ENCODE data around the gene LARGE1.

Gene LARGE1

DNA sequence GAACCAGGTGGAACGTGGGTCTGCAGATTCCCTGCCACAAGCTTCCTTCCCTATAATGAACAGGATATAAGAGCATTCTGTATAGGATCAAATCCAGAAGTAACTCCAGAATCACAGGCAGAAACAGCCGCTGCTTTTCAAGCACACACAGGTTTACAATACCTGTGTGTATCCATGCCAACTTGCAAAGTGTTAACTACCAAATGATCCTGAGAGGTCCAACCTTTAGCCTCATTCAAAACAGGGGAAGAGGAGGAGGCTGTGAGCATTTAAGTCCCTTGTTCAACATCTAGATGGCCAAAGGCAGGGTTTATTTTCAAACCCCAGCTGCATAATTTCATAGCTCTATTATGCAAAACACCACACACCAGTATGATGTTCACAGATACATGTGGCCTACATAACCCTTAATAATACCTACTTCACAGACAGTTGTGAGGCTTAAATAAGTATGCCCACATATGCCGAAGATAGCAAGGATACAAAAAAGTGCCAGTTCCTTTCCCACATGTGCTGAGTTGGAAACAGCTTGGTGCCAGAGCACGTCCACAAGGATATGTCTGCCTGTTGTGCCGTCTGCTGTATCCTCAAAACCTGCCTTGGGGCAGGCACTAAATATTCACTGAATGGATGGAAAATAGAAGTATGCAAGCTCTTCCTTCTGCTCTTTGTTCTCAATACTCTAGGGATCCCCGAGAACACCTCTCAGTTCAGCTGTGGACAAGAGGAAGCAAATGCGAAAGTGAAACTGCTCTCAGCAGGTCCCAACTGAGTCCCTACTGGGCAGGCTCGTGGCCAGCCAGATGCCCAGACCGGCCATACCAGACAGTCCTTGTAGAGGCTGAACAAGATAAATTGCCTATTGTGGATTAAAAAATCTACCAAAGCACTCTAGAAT, 66.8 kb downstream of the LARGE1 start:
- no peak for DNase-seq

DNA sequence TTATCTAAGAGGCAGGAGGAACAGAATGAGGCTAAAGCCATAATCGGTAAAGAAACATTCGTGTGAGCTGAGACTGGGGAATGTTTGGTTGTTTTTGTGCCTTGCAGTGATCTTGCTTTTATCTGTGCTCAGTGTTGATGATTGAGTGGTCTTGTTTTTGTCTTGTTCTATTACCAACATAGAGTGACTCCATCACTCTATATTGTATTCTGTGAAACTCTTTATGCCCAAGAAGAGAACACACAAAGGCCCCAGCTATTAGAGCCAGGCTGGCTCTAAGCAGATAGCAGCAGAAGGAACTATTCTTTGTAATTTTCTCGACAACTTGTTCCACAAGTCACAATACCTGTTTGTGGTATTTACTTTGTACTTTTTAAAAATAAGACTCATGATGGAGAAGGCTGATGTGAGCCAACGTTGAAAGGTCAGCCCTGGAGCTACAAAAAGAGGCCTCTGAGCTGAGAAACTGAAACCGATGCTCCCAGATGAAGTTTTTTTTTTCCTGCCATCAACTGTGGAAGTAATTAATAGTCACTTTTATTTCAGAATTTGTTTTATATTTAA, 68.4 kb downstream of the LARGE1 start:
- DNase-seq = no peak

DNA sequence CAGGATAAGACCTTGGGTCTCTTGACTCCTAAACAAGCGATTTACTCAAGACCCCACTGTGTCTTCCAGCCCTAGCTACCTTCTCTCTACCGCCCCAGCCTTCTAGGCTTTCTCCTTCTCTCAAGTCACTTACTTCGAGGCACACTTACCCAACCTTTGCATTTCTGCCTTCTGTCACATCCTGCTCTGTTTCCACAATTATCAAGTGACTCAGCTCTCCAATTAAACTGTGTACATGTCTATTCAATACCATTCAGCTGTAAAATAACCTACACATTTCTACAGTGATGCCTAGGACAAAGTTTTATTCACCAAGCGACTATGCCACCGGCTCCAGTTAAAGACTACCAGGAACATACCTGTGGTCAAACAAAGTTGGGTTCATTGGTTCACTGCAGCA, 69.0 kb downstream of the LARGE1 start:
- DNase-seq = no peak

DNA sequence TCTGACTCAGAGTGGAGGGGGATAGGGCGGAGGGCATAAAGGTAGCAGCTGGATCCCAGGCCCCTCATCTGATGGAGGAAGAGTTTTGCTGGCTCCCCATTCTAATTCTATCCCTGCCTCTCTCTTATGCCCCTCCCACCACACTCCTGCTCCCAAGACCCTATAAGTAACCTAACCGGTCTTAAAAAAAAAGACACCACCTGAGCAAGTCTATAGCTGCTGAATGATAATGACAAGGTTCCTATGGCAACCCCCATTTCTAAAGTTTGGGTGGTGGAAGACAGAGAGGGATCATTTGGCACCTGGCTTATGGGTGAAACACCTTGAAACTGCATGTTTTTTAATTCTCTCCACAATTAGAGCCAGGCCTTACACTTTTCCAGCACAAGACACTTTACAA, 69.6 kb downstream of the LARGE1 start:
- DNase-seq = no peak

DNA sequence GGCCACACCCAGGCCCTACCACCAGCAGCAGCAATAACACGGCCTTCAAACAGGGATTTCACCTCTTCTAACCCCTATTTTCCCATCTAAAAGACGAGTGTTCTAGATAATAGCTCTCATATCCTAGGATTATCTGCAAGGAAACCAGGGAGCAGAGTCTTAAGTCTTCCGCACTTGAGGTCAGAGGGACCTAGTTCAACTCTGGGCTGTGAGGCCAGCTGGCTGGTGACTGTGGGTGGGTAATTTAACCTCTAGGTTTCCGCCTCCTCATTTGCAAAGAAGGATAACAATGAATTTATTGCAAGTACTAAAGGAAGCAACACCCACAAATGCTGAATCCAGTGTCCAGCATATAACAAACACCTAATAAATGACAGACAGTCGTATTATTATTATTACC, 70.1 kb downstream of the LARGE1 start:
- no peak for DNase-seq

DNA sequence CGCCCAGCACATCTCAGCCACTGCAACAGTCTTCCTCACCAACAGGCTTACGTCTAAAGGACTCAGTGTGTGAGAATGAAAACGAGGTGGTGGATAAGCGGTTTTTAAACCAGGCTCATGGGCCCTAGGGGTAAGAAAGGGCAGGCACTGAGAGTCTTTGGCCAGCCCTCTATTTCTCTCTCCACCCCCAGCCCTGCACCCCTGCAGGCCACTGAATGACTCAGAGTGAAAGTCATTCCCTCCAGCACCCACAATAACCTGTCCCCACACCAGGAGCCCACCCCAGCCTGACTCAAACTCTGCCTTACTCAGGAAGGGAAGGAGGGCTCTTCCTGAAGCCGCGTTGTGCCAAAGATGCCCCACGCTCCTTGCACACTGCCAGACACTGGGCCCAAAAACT, 72.0 kb downstream of the LARGE1 start:
- DNase-seq = no peak

DNA sequence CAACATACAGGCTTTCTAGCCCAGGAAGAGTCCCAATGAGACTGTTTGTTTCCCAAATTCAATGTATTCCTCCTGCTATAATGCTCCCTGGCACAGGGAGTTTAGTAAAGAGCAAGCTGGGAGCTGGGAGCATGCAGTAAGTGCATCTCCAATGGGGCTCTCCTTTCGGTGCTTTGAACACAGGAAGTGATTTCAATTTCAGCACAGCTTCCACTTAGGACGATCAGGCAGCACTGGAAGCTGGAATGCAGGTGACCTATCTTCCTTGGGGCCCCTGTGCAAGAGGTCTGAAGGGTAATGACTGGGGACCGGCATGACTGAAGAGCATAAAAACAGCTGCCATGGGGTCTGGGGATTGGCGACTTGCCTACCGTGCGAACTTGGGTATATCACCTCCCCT, 76.0 kb downstream of the LARGE1 start:
- no peak for DNase-seq

DNA sequence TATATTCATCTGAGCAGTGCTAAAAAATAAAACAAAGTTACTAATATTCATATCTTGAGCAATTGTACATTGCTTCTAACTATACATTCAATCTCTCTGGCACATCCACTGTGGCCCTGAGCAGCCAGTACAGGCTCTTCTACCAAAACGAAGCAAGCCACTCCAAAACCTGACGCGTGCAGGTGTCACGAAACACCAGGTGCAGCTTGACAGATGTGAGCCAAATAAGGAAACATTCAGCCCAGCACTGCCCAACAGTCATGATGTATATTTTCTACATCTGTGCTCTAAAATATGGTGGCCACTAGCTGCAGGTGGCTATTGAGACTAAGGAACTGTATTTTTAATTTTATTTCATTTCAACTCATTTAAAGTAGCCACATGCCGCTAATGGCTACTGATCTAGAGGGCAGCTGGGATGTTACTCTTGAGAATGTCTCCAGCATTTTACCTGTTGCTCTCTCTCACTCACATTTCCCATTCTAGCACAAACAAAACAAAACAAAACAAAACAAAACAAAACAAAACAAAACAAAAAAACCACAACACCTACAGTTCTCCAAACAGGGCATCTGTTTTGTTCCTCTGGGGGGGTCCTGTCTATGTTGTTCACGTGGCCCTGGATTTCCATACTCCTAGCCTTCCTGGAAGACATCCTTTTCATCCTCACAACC, 77.7 kb downstream of the LARGE1 start:
- DNase-seq = no peak

DNA sequence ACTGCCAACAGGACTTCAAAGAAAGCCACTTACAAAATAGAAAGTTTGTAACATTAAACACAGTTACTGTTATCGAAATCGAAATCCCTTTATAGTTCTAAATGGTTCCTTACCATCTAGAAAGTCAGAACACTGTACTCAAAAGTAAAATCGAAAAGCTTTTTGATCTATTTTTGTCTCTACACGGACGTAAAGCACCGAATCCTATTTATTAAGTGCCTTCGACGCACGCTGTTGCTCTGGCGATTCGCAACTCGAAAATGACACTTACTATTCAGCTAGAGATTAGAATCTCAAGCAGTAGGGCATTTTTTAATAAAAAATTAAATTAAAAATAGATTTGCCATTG, 78.3 kb downstream of the LARGE1 start:
- DNase-seq = no peak

DNA sequence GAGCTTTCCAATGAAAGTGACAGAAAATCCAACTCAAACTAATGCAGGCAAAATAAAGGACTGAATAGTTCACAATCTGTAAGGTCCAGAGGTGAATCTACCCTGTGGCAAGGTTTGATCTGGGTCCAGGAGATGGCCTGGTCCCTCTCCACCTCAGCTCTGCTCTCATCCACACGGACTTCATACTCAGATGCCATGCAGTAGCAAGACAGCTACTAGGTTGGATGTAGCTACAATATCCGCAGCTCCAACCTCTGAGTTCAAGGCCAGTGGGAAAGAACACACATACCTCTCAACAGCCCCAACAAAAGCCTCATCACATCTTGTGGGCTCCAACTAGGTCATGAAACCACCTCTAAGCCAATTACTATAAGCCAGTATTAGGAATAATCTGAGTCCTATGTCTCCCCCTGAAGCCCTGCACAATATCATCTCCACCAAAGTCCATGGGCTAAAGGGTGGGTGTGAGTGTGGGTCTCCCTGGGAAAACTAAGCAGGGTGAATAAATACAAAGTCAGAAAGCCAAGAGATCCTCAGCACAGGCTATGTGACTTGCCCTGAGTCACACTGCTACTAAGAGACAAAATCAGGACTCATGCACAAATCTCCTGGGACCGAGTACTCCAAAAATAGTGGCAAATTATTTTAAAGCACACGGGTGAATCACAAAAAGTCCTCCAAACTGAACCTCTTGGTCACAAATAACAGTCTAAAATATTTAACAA, 78.8 kb downstream of the LARGE1 start:
- DNase-seq = no peak

DNA sequence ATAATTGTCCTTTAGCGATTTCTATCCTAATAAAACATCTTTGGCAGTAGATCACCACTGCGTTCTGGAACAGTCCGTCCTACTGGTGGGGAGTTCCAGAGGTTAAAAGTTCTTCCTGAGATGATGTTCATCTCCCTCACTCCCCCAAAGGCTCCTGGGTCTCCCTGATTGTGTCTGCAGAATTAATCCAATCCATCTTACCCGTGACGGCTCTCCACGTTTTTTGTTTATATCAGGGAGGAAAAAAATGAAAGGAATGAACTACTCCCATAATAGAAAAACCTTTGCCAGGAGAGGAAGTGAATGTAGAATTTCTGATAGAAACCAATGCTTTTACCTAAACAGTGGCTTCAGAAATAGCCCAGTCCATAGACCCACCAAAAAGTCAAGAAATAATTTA, 81.6 kb downstream of the LARGE1 start:
- no peak for DNase-seq

DNA sequence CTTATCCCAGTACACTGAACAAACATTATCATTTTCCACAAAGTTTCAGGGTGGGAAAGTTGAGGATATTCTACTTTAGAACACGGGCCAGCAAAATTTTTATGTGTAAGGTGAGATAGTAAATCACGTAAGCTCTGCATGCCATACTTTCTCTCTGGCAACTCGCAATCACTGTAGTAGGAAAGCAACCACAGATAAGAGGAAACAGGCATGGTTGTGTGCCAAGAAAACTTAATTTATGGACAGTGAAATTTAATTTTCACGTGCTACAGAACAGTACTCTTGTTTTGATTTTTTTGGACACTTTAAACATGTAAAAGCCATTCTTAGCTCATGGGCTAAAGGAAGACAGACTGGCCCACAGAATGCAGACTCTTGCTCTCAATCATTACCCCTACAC, 82.5 kb downstream of the LARGE1 start:
- DNase-seq = no peak

DNA sequence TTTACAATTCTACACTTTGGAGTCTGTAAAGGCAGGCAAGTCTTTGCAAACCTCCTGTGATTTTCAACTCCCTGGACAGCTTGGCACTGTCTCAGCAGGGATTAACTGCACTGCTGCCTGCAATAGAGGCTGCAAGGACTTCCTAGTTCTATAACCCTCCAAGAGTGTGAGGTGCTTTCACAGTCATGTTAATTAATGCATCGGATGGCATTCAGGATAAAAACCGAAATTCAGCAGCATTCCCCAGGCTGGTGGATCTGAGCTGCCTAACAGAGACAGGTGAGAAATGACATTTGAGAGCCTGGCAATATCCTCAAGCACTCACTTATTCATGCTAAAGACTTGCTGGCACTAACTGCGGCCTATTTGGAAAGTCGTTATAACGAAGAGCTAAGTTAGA, 85.0 kb downstream of the LARGE1 start:
- no peak for DNase-seq

DNA sequence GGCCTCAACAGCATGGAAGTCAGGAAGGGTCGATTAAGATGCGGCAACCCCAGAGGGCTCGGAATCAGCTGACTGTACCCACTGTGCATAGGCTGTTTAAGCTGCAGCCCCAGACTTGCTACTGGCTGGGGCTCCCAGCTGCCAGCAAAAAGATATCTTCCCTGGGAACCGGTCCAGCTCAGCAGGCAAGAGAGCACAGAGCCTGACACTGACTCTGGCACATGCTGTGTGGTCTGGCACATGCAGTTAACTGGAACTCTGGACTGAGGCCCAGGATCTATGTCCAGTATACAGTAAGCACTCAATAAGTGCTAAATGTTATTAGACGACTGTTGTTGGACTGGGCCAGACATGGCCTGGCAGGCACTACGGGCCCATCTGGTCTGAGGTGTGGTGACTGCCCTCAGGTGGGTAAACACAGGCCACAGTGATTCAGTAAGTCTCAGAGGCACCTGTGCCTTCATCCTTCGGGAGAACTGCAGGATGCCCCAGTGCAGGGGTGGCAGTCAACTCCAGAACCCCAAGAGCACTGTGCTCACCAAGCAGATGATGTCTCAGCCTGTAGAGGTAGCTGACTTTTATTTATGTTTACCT, 87.6 kb downstream of the LARGE1 start:
- DNase-seq = no peak

DNA sequence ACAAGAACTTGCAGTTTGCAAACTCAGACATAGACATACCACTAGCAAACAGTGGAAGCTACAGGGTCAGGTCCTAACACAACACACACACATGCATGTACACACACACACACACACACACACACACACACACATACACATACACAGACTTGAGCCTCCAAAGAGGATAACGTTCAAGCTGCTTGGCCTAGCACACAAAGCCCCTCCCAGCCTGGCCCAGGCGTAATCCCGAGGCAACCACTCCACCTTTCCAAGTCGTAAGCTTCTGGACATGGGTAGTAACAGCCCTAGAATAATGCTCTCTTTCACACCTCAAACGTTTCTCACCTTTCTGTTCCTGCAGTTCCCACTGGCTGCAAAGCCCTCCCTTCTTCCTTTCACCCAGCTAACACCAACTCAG, 88.6 kb downstream of the LARGE1 start:
- no peak for DNase-seq

DNA sequence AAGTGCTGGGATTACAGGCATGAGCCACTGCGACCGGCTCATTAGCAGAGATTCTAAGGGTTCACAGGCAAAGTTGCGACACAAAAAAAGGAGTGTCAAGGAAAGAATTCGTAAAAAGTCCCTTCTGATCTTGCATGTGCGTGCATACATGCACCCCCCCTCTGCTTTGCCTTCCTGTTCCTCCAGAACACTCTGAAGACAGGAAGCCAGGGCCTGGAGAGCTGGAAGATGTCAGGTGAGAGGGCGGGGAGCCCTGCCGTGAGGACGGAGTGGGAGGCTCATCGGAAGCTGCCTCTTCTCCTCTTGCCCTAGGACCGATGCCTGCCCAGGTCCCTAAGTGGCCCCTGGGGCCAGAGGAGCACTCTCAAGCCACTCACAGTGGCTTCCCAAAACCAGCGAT, 89.1 kb downstream of the LARGE1 start:
- no peak for DNase-seq

DNA sequence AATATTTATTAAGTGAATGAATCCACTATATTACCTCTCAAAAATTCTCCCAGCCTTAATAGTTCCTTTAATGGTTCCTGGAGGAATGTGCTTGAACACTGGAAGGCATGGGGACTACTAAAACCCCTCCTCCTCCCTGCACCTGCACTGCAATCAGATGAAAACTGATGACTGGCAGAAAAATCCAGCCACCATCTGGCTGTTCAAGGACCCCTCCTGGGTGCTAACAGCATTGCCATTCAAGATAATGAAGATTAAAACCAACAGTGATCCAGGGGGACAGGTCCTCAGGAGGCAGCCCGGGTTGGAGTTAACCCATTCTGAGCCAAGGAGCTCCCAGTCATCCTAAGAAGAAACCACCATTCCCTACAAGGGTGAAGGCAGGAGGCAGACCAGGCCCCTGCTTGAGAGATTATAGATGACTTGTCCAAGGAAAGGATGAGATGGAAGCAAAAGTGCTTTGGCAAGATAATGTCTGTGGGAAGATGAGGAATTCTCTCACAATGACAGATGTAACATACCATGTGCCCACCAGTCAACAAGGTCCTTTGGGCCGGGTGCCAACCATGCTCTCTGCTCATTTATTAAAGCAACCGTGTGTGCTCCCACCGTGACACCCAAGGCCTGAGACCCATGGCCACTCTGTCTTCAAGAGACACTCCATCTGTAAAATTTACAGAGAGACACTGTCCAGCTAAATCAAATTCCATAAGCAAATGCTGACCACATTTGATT, 90.6 kb downstream of the LARGE1 start:
- DNase-seq = no peak

DNA sequence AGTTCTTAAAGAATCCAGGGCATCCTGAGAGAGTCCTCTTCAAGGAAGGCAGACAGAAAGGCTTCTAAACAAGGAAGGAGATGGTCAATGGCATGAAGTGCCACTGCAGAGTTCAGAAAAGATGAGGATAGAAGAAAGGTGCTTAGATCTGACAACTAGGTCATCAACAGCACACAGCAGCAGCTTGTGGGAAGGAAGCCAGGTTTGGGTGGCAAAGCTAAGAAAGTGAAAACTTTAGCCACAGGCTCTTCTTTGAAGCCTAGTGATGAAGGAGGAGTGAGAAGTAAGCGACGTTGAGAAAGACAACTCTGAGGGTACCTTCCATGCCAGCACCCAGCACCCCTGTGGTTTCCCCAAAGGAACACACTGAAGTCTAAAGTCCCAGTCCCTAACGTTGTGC, 92.0 kb downstream of the LARGE1 start:
- DNase-seq = no peak

DNA sequence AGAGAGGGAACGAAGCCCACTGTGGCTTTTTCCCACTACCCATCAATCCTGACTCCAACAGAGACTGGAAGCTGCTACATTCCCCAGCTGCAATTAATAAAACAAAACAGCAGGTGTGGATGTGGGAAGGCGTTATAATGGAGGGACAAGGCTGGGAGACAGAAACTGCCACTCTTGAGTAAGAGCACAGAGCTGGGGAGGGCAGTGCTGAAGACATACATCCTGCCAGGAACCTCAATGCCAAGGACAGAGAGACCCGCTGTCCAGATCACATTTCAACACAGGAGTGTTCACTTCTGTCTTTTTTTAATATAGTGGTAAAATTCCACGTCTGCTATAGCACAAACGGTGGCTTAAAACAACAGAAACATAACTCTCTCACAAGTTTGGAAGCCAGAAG, 94.5 kb downstream of the LARGE1 start:
- DNase-seq = no peak

DNA sequence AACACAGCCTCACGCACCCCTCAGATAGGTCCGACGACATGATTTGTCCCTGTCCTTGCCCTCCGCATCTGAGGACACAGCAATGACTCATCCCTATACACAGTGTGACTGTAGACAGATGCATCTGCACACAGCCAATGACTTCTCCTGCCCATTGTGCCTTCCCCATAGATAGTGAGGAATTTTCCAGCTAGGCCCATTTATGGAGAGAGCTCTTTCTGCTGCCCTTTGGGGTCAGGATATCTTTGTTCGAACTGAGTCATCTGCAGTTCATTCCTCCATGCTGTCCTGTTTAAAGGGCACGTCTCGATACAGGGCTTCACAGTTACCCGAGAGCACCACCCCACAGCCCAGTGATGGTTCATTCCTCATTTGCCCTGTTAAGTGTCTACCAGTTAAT, 96.7 kb downstream of the LARGE1 start:
- no peak for DNase-seq

DNA sequence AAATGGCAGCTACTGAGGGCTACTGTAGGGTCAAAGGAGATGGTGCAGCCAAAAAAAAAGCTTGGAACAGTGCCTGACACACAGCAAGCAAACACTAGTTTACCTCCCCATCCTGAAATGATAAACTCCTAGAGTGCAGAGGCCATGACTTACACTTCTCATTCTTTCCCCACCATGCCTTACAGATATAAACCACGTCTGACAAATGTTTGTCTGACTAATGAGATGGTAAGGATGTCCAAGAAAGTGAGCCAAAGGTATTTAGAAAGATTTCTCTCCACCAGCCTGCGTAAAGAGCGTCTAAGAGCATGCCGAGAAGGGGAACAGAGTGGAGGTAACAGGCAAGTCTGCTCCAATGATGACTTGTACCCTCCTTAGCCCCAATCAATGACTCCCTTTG, 99.0 kb downstream of the LARGE1 start:
- no peak for DNase-seq

DNA sequence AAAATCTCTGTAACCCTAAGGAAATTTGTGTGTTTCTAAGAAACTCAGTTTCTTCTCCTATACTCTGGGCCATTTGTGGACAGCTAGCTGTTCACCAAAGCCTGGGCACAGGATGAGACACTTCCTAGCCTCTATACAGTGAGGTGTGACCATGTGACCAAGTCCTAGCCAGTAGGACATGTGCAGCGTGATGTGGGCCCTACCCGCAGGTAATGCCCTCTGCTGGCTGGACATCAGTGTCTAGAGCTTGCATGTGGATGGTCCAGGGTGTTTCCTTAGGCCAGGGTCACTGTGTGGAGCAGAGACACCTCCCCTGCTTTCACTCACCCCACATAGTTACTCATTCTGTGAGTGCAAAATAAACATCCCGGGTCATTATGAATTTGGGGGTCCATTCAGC, 100.5 kb downstream of the LARGE1 start:
- DNase-seq = no peak
